Mononuclear cell (primary cell): Measurements from ENCODE around the gene POLR1A. TPM values are rescaled to one million over a fixed set of nuclear protein-coding genes. Genes with fewer than 3 reads are reported as not detected.
"Not testable (repeated sequence)": the region's sequence is repeated elsewhere in the genome, so short reads cannot be mapped to it uniquely, and the experiment has no call there.

Experiments
- H3K27me3 ChIP-seq: 2 replicates; pipeline ENCODE4 v1.6.0; 2011; ENCODE audit warnings: low read length, control low read depth; ENCODE audit not compliant: insufficient read depth
- H3K4me1 ChIP-seq: 2 replicates; pipeline ENCODE4 v1.5.1; 2011; ENCODE audit warnings: mild to moderate bottlenecking, low read length, control low read depth; ENCODE audit not compliant: insufficient read depth
- H3K4me3 ChIP-seq: 2 replicates; pipeline ENCODE4 v1.5.1; 2011; ENCODE audit warnings: mild to moderate bottlenecking, low read length, moderate library complexity
- H3K9me3 ChIP-seq: 2 replicates; pipeline ENCODE4 v1.5.1; 2011; ENCODE audit warnings: low read depth, mild to moderate bottlenecking, control low read depth, low read length
- total RNA-seq: library from RNA; depleted of rRNA; stranded (reverse); fragments of >200 nt; gene quantifications from one replicate; pipeline ENCODE4 v1.2.3, GENCODE V29; 2012

Gene POLR1A
- total RNA-seq, 1 donor, result 6.1 TPM

DNA sequence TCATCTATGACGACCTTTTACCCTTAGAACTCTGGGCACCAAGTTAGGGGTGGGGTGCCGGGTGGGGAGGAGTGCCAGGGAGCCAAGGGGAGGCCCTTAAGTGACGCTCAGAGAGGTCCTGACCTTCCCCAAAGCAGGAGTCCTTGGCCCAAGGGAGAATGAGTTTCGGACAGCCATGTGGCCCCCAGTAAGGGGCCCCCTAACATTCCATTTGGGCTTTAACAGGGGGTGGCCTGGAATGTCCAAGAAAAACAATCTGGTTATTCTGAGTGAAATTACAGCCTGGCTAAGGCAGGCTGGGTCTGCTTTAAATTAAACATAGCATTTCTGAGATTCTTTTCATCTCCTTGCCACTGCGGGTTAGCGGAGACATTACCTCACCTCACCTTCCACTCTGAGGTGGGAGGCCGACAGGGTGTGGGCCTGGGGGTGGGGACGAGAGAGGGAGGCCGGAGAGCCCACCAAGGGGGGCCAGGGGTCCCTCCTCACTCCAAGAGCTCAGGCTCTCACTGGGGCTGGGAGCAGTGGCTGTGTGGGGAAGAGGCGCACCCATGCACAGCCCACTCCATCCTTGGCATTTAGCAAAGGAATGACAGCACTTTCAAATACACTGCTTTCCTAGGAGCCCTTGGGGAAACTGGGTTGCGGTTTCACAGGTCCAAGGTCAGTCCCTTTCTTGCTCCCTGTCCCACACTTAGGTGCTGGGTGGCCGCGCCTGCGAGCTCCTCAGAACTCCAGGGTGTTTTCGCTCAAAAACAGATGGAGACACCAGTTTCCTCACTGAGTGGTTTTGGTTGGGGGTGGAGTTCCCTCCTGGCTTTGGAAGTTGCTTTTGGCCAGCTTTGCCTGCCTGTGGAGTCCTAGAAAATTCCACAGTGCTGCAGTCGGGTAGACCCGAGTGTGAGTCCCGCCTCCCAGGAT lies 107.4 kb downstream of the POLR1A start:
- Histone ChIP-seq H3K9me3 (no peaks in the 10 kb centered on the region), H3K27me3 (no peaks in the 10 kb centered on the region), H3K4me1 (peaks cover 84% of the 10 kb centered on the region), H3K4me3 (no peak overlapping the region)

DNA sequence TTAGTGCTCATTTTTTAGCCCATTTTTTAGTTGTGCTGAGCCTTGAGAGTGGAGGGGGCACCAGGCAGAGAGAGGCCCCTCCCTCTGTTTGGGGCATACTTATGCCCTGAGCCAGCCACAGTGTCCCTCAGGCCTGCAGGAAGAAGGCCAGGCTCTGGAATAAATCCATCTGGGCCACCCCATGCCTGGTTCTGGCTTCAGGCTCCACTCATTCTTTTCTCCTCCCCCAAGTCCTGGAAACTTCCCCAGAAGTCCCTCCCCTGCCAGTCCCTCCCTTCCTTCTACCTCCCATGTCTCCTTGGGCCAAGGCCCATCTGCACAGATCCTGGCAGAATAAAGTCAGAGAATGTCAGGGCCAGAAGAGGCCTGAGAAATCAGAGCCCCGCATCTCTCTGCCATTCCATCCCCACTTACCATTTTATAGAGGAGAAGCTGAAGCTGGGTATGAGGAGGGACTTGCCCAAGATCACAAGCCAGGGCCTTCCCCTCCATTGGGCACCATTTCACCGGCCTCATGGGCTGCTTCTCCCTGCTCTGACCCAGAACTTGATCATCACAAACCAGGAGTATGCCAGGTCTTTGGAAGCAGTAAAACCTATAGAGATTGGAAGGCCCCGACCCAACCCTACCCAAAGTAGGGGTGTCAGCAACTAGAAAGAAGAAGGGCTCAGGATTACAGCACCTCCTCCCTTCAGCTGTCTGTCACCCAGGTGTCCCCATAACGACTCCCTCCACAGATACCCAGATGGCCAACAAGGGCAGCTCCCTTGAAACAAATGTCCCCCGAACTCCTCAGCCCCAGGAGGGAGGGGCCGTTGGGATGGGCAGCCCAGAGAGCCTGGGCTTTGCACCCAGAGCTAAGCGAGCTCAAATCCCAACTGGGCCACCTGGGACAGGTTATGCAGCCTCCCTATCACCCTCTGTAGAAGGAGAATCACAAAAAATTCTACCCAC lies 108.4 kb downstream of the POLR1A start:
- H3K27me3 ChIP-seq, result no peaks in the 10 kb centered on the region
- H3K4me1 ChIP-seq, result peaks cover 91% of the 10 kb centered on the region
- no peaks in the 10 kb centered on the region for H3K9me3 ChIP-seq
- H3K4me3 ChIP-seq, result no peak overlapping the region

- Histone ChIP-seq H3K27me3 (no peaks in the 10 kb centered on the region), H3K4me1 (peaks cover 90% of the 10 kb centered on the region), H3K9me3 (no peaks in the 10 kb centered on the region), H3K4me3 (no peak overlapping the region)
Observed at GRCh38 chr2:85996591-85996990, 109.1 kb downstream of the POLR1A start.

GRCh38 chr2:85995648-85996529 lies 109.8 kb downstream of the POLR1A start:
- Histone ChIP-seq H3K4me1 (peaks cover 83% of the 10 kb centered on the region), H3K27me3 (no peaks in the 10 kb centered on the region), H3K9me3 (no peaks in the 10 kb centered on the region), H3K4me3 (no peak overlapping the region)

DNA sequence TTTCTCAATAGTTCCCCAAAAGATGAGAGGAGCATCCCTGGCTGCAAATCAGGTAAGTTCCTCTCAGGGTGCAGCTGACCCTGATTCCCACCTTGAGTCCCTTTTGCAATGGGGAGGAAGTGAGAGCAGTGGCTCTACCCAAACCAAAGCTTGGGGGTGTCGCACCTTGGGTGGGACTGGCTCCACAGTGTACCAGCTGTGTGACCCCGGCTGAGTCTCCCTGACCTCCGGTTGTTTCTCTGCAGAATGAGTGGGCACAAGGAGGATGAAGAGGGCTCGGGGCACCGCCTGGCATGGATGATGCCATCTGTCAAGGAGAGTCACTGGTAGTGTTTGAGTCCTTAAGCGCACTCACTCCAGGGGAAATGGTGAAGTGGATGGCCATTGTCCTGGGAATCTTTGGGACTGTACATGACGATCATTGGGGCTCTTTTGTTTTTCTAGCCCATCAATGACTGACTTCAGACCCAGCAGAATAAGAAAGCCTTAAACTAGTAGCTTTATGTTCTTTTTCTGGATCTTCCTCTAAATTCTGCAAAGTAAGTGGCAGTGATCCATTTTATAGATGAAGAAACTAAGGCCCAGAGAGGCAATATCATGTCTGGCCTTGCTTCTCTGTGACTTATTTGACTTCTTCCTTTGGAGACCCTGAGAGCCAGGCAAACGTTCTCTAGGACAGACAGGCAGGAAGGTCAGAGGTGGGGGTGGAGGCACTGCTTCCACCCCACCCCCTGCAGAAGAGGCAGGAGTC lies 110.6 kb downstream of the POLR1A start:
- Histone ChIP-seq H3K4me3 (no peak overlapping the region), H3K4me1 (peaks cover 75% of the 10 kb centered on the region), H3K9me3 (no peaks in the 10 kb centered on the region), H3K27me3 (no peaks in the 10 kb centered on the region)

- Histone ChIP-seq H3K4me3 (no peak overlapping the region), H3K4me1 (peaks cover 68% of the 10 kb centered on the region), H3K27me3 (no peaks in the 10 kb centered on the region), H3K9me3 (no peaks in the 10 kb centered on the region)
Observed at GRCh38 chr2:85994421-85994777, 111.3 kb downstream of the POLR1A start.

DNA sequence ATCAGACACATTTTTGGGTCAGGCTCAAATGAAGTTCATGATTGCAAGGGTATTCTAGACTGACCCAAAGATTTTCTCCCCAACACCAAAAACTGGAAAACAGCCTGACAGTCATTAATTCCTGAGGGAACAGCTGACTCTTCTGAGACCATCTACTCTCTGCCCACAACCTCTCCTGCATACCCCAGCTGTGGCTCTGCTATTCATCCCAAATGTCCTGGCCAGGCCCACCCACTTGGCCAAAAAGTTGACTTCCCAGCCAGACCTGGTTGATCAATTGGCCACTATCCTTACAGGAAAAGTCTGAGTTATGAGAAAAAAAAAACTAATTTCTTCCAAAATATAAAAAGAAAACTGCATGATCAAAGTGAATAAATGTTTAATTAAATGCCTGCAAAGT lies 113.1 kb downstream of the POLR1A start:
- no peaks in the 10 kb centered on the region for H3K27me3 ChIP-seq
- peaks cover 51% of the 10 kb centered on the region for H3K4me1 ChIP-seq
- no peak overlapping the region for H3K4me3 ChIP-seq
- no peaks in the 10 kb centered on the region for H3K9me3 ChIP-seq

DNA sequence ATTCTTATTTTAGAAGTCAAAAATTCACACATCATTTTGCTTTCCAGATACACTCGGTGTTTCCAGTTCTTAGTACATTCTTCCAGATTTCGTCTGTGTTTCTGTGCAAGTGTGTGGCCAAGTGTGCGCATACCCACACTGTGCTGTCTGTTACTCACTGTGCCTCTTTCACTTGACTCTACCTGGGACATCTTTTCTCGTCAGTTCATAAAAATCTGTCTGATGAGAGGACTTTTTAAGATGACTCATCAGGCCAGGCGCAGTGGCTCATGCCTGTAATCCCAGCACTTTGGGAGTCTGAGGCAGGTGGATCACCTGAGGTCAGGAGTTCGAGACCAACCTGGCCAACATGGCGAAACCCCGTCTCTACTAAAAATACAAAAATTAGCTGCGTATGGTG lies 113.6 kb downstream of the POLR1A start:
- not testable (repeated sequence) for H3K4me3 ChIP-seq, H3K27me3 ChIP-seq, H3K9me3 ChIP-seq
- peaks cover 45% of the 10 kb centered on the region for H3K4me1 ChIP-seq

DNA sequence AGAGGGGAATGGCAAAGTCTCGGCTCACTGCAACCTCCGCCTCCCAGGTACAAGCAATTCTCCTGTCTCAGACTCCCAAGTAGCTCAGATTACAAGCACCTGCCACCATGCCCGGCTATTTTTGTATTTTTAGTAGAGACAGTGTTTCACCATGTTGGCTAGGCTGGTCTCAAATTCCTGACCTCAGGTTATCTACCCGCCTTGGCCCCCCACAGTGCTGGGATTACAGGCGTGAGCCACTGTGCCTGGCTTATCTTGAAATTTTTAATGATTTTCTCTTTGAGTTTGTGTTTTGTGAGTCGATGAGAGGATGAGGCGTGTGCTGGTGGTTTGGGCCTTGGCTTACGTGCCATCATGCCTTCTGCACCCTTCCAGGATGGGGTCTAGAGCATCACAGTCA lies 115.6 kb downstream of the POLR1A start:
- no peaks in the 10 kb centered on the region for H3K27me3 ChIP-seq
- H3K4me3 ChIP-seq, result no peak overlapping the region
- no peaks in the 10 kb centered on the region for H3K9me3 ChIP-seq
- peaks cover 25% of the 10 kb centered on the region for H3K4me1 ChIP-seq

DNA sequence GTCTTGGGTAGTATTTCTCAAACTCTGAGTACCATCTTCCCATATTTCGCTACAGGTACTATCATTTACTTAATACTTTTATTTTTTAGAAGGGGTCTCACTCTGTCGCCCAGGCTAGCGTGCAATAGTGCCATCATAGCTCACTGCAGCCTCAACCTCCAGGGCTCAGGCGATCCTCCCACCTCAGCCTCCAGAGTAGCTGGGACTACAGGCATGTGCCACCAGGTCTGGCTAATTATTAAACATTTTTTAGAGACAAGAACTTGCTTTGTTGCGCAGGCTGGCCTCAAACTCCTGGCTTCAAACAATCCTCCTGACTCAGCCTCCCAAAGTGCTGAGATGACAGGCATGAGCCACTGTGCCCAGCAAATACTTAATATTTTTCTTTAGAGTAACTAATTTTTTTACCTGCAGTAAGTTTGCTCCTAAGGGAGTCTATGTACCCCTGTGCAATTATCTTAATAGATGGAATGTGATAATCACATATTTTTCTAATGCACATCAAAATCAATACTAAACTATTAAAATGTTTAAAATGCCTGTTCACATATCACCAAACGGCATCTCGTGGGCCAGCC lies 116.3 kb downstream of the POLR1A start:
- peaks cover 18% of the 10 kb centered on the region for H3K4me1 ChIP-seq
- H3K4me3 ChIP-seq, result no peak overlapping the region
- no peaks in the 10 kb centered on the region for H3K9me3 ChIP-seq
- H3K27me3 ChIP-seq, result no peaks in the 10 kb centered on the region

DNA sequence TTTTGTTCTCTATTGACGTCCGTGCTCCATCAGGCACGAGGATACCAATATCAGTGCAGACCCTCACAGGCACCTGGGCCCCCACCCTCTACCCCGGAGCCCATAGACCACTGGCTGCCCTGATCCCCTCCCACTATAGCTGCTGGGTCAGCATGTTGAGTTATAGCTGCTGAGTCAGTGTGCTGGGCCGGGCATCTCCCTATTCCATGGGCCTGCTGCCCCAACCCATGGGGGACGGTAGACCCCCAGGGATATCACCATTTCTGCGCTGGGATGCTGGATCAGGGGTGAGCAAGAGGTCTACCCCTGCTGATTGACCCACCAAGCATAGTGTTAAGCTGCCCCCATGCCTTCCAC lies 116.8 kb downstream of the POLR1A start:
- H3K27me3 ChIP-seq, result no peaks in the 10 kb centered on the region
- no peak overlapping the region for H3K4me3 ChIP-seq
- no peaks in the 10 kb centered on the region for H3K9me3 ChIP-seq
- peaks cover 13% of the 10 kb centered on the region for H3K4me1 ChIP-seq

GRCh38 chr2:85988175-85988913 lies 117.3 kb downstream of the POLR1A start:
- H3K4me1 ChIP-seq, result peaks cover 8% of the 10 kb centered on the region
- no peaks in the 10 kb centered on the region for H3K9me3 ChIP-seq
- H3K27me3 ChIP-seq, result no peaks in the 10 kb centered on the region
- H3K4me3 ChIP-seq, result no peak overlapping the region
